Left lung (tissue), 10 donors: ENCODE results near the gene TTC9C. TPM values are rescaled to one million over a fixed set of nuclear protein-coding genes. Genes with fewer than 3 reads are reported as not detected.

Experiments
- ATAC-seq: fragments of 200-7000 bp; cut with Tn5 transposase; one replicate; pipeline ENCODE4 v1.9.1; 2020; ENCODE audit warnings: moderate library complexity
- DNase-seq, 4 donors: peaks; one replicate each; pipeline ENCODE4 v3.0.0-alpha.2; 2013 to 2020
- H3K27ac ChIP-seq, 2 donors: fragments of 200-600 bp; sonication (generic) in 1 of 2; one replicate each; pipeline versions ENCODE4 v1.5.0 to v1.8.0; 2020 to 2021
- H3K27me3 ChIP-seq, 2 donors: fragments of 200-600 bp; sonication (generic) in 1 of 2; one replicate each; pipeline versions ENCODE4 v1.5.0 to v1.8.0; 2020 to 2021
- H3K36me3 ChIP-seq, 2 donors: fragments of 200-600 bp; sonication (generic) in 1 of 2; one replicate each; pipeline versions ENCODE4 v1.5.0 to v1.8.0; 2020 to 2021
- H3K4me1 ChIP-seq, 2 donors: fragments of 200-600 bp; one replicate each; pipeline ENCODE4 v1.8.0; 2021
- H3K4me3 ChIP-seq, 2 donors: fragments of 200-600 bp; sonication (generic) in 1 of 2; one replicate each; pipeline versions ENCODE4 v1.5.0 to v1.8.0; 2020 to 2021; ENCODE audit warnings: mild to moderate bottlenecking in 1 of 2
- H3K9me3 ChIP-seq, 2 donors: fragments of 200-600 bp; sonication (generic) in 1 of 2; one replicate each; pipeline versions ENCODE4 v1.5.0 to v1.8.0; 2020 to 2021
- intact Hi-C, 2 donors: fragments of 100-400 bp; cut with DNase I; formaldehyde crosslinking; loops; one replicate each; pipeline versions ENCODE4 v1.11.2 to v1.14.2; 2022
- polyA plus RNA-seq, 6 donors: library from polyadenylated mRNA; unstranded; fragments of 120-200 nt; gene quantifications; one replicate each; pipeline ENCODE4 v1.2.1, GENCODE V29; 2013; ENCODE audit not compliant: insufficient read length in 6 of 6
- total RNA-seq, 2 donors: library from RNA; stranded (reverse); fragmentation: NEBNext Ultra II Directional; extraction: Animal tissue kit (Norgen Biotek cat#: 25700); gene quantifications; one replicate each; pipeline ENCODE4 v1.2.1, GENCODE V29; 2021
- TF ChIP-seq, protein P1 (sequence below), 2 donors: fragments of 200-600 bp; sonication (generic) in 1 of 2; IDR thresholded peaks; one replicate each; pipeline versions ENCODE4 v1.5.0 to v1.8.0; 2021; ENCODE audit warnings: antibody characterized with exemption in 2 of 2
- donor health status: DM: no; HTN: yes; CAD: no.
- donor health status: DM: no; HTN: no; CAD: no.

The TTC9C gene
- total and polyA plus RNA-seq, 8 donors, result 32.2 to 43.4 (median 38.7) TPM

DNA sequence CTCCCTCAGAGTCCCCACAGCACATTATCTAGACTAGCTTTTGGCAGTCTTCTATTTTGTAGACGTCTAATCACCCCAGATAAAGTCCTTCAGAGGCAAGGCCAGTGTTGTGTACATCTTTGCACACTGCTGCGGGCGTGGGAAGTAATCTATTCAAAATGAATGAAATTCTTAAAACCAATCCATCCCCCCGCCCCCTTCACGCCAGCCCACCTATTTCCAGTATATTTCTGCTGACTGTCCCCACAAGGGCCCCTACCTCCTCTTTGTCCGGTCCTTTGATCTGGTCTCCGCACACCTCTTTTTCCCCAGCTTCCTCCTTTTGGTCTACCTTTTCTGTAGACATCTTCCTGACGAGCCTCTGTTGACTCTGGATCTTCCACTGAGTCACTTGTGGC is 21.4 kb upstream of the TTC9C start:
- peaks cover 0 to 22% of the 10 kb centered on the region in 2 donors for H3K36me3 ChIP-seq
- intact Hi-C loops, result no loop called here
- no peaks in the 10 kb centered on the region for H3K9me3 ChIP-seq
- TF ChIP-seq, protein P1, sequence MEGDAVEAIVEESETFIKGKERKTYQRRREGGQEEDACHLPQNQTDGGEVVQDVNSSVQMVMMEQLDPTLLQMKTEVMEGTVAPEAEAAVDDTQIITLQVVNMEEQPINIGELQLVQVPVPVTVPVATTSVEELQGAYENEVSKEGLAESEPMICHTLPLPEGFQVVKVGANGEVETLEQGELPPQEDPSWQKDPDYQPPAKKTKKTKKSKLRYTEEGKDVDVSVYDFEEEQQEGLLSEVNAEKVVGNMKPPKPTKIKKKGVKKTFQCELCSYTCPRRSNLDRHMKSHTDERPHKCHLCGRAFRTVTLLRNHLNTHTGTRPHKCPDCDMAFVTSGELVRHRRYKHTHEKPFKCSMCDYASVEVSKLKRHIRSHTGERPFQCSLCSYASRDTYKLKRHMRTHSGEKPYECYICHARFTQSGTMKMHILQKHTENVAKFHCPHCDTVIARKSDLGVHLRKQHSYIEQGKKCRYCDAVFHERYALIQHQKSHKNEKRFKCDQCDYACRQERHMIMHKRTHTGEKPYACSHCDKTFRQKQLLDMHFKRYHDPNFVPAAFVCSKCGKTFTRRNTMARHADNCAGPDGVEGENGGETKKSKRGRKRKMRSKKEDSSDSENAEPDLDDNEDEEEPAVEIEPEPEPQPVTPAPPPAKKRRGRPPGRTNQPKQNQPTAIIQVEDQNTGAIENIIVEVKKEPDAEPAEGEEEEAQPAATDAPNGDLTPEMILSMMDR (IDR thresholded peaks at IDR 0.05), result no peak
- peaks cover 26 to 61% of the 10 kb centered on the region in 2 donors for H3K4me1 ChIP-seq
- peak overlapping the region; percentile 49 to 85 for H3K27ac ChIP-seq
- DNase-seq (no peak), ATAC-seq (no peak)
- peak overlapping the region in 1 of 2 donors; percentile 51 for H3K4me3 ChIP-seq
- no peaks in the 10 kb centered on the region for H3K27me3 ChIP-seq

DNA sequence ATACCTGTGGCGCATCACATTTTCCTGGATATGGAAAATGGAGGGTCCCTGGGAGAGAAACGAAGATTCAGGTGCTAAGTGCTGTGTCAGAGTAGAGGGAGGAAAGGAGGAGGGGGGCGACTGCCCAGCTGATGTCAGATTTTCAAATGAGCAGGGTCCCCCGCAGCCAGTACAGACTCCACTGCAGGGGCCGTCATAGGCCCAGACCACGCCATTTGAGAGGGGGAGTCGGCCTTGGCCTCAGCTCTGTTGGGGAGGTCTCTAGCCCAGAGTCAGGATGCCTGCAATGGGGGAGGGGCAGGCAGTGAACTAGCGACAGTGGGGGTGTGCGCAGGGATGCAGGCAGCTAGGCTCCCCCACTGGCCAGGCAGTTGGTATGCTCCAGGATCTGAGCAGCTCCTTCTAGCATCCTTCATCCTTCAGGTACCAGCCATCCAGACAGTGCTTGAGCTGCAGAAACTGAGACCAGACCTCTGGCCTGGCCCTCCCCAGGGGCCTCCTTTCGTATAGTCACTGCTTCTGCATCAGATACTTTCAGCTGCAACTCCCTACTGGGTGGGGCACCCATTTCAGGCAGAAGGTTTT is 20.9 kb upstream of the TTC9C start, which contains the start of the genes BSCL2 and GNG3:
Gene BSCL2 (minus strand): TSS at position 148 of the 585 bp plus-strand sequence. CDS start 229 bp downstream, outside the sequence.
Gene GNG3 (plus strand): TSS at position 400 of the 585 bp plus-strand sequence. CDS start 620 bp downstream, outside the sequence.
- no peaks in the 10 kb centered on the region for H3K9me3 ChIP-seq
- peaks cover 0 to 27% of the 10 kb centered on the region in 2 donors for H3K36me3 ChIP-seq
- intact Hi-C loops, result no loop called here
- H3K27me3 ChIP-seq, result no peaks in the 10 kb centered on the region
- H3K4me1 ChIP-seq, result peaks cover 26 to 61% of the 10 kb centered on the region in 2 donors
- DNase-seq (peak in 1 of 4 donors; percentile 64), ATAC-seq (no peak)
- peak within 1 kb of the TSS; percentile 59 to 80 for H3K4me3 ChIP-seq
- TF ChIP-seq, protein P1 (IDR thresholded peaks at IDR 0.05), result no peak
- peak within 1 kb of the TSS; percentile 49 to 97 for H3K27ac ChIP-seq

DNA sequence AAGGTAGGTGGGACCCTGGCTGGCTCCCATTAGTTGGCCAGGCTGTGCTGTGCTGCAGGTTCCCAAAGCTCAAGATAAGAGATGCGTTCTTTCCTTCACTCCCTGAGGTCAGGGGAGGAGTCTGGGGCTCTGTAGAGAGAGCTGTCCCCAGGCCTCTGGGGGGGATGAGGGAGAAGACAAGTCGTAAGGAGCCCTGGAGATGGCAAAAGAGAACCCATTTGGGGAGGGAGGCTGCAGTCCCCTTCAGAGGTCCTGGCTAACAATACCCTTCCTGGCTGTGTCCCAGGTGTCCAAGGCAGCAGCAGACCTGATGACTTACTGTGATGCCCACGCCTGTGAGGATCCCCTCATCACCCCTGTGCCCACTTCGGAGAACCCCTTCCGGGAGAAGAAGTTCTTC is 19.9 kb upstream of the TTC9C start:
- peaks cover 0 to 32% of the 10 kb centered on the region in 2 donors for H3K36me3 ChIP-seq
- DNase-seq (no peak), ATAC-seq (no peak)
- H3K9me3 ChIP-seq, result no peaks in the 10 kb centered on the region
- H3K4me3 ChIP-seq, result peak overlapping the region; percentile 51 to 59
- H3K27me3 ChIP-seq, result no peaks in the 10 kb centered on the region
- peak overlapping the region; percentile 96 to 97 for H3K27ac ChIP-seq
- peaks cover 26 to 67% of the 10 kb centered on the region in 2 donors for H3K4me1 ChIP-seq
- TF ChIP-seq, protein P1 (IDR thresholded peaks at IDR 0.05), result no peak
- intact Hi-C loops, result no loop called here

DNA sequence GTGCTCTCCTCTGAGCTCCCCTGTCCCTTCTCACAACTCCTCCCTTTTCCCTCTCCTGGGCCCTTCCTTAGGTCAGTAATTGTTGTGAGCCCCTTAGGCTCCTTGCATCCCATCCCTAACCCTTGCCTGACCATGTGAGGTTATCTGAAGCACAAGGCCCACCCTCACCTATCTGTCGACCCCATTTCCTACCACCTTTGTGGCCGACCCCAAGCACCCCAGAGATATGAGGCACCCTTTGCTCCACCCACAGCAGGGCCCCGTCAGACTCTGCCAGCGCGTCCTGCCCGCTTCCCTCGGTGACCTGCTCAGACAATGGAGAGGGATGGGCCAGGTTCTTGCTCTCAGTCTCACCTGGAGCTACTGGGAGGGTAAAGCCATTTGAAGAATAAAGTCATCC is 19.5 kb upstream of the TTC9C start:
- peaks cover 26 to 69% of the 10 kb centered on the region in 2 donors for H3K4me1 ChIP-seq
- DNase-seq, result no peak
- peak; percentile 13 for ATAC-seq

More for the DNA sequence above, 19.5 kb upstream of the TTC9C start:
- TF ChIP-seq, protein P1 (IDR thresholded peaks at IDR 0.05), result no peak
- Histone ChIP-seq H3K4me3 (peak overlapping the region; percentile 51 to 59), H3K27me3 (no peaks in the 10 kb centered on the region), H3K27ac (peak overlapping the region; percentile 96 to 97), H3K9me3 (no peaks in the 10 kb centered on the region), H3K36me3 (peaks cover 0 to 36% of the 10 kb centered on the region in 2 donors)
- intact Hi-C loops, result no loop called here
